Fibroblast of pulmonary artery (primary cell): ENCODE data around the gene GRIP2.

Source experiments
- DNase-seq: peaks from one replicate; pipeline ENCODE4 v3.0.0-alpha.2; 2010; ENCODE audit warnings: low read depth
- H3K4me3 ChIP-seq: replicated peaks from 2 replicates; pipeline ENCODE4 v1.5.1; 2011; ENCODE audit warnings: low read depth, mild to moderate bottlenecking, control low read depth, low read length, moderate library complexity
- CTCF ChIP-seq: IDR thresholded peaks from 2 replicates; pipeline ENCODE4 v1.5.1; 2011; ENCODE audit warnings: mild to moderate bottlenecking, control low read depth, low read length, inconsistent platforms; ENCODE audit errors: missing control alignments

GRIP2 gene

GRCh38 chr3:14439501-14440167 is 100.5 kb downstream of the GRIP2 start:
- no peak overlapping the region for H3K4me3 ChIP-seq
- DNase-seq = peak; percentile 71
- no peak for TF ChIP-seq CTCF
